GM19240 (cell line): ENCODE results near the gene KRTAP12-3.
"Not testable (repeated sequence)": the region's sequence is repeated elsewhere in the genome, so short reads cannot be mapped to it uniquely, and the experiment has no call there.

Source experiments
- DNase-seq: peaks from one replicate; pipeline ENCODE4 v3.0.0; 2011; ENCODE audit warnings: low spot score; ENCODE audit not compliant: insufficient read length

Gene KRTAP12-3

GRCh38 chr21:44684077-44684476, 26.3 kb downstream of the KRTAP12-3 start:
- DNase-seq = no peak

- no peak for DNase-seq
Observed at GRCh38 chr21:44684483-44684882, 26.8 kb downstream of the KRTAP12-3 start.

- not testable (repeated sequence) for DNase-seq
Observed at GRCh38 chr21:44685050-44685449, 27.3 kb downstream of the KRTAP12-3 start.

GRCh38 chr21:44686000-44686781, 28.5 kb downstream of the KRTAP12-3 start:
- no peak for DNase-seq

GRCh38 chr21:44686843-44687561, 29.3 kb downstream of the KRTAP12-3 start:
- DNase-seq = no peak

GRCh38 chr21:44687671-44688070, 29.9 kb downstream of the KRTAP12-3 start:
- no peak for DNase-seq

GRCh38 chr21:44689740-44690139, 32.0 kb downstream of the KRTAP12-3 start:
- not testable (repeated sequence) for DNase-seq

- no peak for DNase-seq
Observed at GRCh38 chr21:44691686-44692085, 34.0 kb downstream of the KRTAP12-3 start.

GRCh38 chr21:44692798-44693512, 35.2 kb downstream of the KRTAP12-3 start:
- DNase-seq = no peak

- DNase-seq = no peak
Observed at GRCh38 chr21:44694776-44695175, 37.0 kb downstream of the KRTAP12-3 start.

GRCh38 chr21:44695184-44695583, 37.5 kb downstream of the KRTAP12-3 start:
- DNase-seq = no peak

- no peak for DNase-seq
Observed at GRCh38 chr21:44695641-44696040, 37.9 kb downstream of the KRTAP12-3 start.

- DNase-seq = no peak
Observed at GRCh38 chr21:44696572-44696971, 38.8 kb downstream of the KRTAP12-3 start.

GRCh38 chr21:44697172-44697810, 39.6 kb downstream of the KRTAP12-3 start, which contains the start of gene KRTAP10-12:
TSS of gene KRTAP10-12 (plus strand) at chr21:44697172. CDS start at chr21:44697202, 30 bp downstream.
- DNase-seq = not testable (repeated sequence)

- no peak for DNase-seq
Observed at GRCh38 chr21:44697811-44698734, 40.3 kb downstream of the KRTAP12-3 start.

GRCh38 chr21:44699502-44700001, 41.8 kb downstream of the KRTAP12-3 start:
- no peak for DNase-seq

- DNase-seq = no peak
Observed at GRCh38 chr21:44700101-44701022, 42.6 kb downstream of the KRTAP12-3 start.

- no peak for DNase-seq
Observed at GRCh38 chr21:44701023-44701400, 43.3 kb downstream of the KRTAP12-3 start.

GRCh38 chr21:44701541-44701940, 43.8 kb downstream of the KRTAP12-3 start:
- DNase-seq = no peak
